ENCODE data around the gene MBD3.
"Not testable (repeated sequence)": the region's sequence is repeated elsewhere in the genome, so short reads cannot be mapped to it uniquely, and the experiment has no call there.

The MBD3 gene, protein sequence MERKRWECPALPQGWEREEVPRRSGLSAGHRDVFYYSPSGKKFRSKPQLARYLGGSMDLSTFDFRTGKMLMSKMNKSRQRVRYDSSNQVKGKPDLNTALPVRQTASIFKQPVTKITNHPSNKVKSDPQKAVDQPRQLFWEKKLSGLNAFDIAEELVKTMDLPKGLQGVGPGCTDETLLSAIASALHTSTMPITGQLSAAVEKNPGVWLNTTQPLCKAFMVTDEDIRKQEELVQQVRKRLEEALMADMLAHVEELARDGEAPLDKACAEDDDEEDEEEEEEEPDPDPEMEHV

DNA sequence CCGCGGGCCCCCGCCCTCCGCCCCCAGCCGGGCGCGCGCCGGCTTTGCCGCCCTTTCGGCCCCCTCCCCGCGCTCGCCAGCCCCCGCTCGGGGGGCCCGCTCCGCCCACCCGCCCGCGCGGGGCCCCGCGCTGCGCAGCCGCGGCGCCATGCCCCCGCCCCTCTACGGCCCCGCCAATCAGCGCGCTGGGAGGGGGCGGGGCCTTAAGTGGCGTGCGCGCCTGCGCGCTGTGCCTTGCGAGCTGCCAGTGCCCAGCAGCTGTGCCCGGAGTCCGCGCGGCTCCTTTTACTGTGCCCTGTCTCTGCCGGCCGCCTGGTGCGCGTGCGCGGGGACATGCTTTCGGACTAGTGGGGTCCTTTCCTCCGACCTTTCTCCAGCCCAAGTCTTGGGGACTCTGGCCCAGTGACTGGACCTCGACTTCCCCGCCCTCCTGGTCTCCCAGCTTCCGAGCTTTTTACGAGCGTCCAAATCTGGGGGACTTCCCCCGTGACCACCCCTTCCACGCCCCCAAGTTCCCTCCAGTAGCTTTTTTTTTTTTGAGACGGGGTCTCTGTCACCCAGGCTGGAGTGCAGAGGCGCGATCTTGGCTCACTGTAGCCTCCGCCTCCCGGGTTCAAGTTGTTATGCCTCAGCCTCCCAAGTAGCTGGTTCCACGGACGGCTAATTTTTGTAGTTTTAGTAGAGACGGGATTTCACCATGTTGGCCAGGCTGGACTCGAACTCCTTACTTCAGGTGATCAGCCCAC is at the start of gene MBD3:
TSS of gene MBD3 (minus strand) at position 111 of the 746 bp plus-strand sequence. CDS start 234 bp downstream, outside the sequence.
- DNase-seq (ENCODE audit: low read depth in 4 of 4, low spot score in 1 of 4), result peak; percentile 62 to 81 (median 74)

DNA sequence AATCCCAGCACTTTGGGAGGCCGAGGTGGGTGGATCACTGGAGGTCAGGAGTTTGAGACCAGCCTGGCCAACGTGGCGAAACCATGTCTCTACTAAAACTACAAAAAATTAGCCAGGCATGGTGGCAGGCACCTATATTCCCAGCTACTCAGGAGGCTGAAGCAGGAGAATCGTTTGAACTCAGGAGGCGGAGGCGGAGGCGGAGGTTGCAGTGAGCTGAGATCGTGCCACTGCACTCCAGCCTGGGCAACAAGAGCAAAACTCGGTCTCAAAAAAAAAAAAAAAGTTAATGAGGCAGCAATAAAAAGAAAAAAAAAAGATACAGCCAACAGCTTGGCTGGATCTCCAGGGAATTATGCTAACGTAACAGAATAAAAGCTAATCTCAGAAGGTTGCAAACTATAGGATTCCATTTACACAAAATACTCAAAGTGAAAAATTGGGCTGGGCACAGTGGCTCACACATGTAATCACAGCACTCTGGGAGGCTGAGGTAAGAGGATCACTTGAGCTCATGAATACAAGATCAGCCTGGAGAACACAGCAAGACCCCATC is 48.3 kb upstream of the MBD3 start:
- DNase-seq (ENCODE audit: low read depth in 4 of 4, low spot score in 1 of 4), result not testable (repeated sequence)

DNA sequence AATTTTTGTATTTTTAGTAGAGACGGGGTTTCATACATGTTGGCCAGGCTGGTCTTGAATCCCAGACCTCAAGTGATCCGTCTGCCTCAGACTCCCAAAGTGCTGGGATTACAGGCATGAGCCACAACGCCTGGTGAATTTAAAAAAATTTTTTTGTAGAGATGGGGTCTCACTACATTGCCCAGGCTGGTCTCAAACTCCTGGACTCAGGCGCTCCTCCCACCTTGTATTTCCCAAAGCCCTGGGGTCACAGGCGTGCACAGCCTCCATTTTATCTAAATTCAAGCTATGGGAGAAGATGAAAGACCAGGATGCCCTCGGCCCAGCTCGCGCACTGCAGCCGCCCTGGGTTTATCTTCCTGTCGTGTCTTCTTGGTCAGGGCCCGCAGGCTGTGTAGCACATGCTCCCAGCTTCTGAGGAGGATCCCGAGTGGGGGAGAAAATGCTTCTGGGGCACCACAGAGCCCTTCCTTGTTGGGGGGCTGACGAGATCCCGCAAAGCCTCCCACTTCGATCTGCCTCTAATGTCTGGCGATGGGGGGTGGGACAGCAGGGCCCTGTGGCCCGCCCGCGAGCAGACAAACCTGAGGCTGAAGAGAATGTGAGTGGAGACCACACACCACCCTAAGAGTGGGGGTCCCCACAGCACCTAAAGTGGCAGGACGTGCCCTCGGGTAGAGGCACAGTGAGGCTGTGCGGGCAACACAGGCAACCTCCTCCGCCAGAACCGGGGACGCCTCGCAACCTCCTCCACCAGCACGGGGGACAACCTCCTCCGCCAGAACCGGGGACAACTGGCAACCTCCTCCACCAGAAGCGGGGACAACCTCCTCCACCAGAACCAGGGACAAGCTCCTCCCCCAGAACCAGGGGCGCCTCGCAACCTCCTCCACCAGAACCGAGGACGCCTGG is 43.9 kb upstream of the MBD3 start:
- DNase-seq (ENCODE audit: low read depth in 4 of 4, low spot score in 1 of 4), result no peak

DNA sequence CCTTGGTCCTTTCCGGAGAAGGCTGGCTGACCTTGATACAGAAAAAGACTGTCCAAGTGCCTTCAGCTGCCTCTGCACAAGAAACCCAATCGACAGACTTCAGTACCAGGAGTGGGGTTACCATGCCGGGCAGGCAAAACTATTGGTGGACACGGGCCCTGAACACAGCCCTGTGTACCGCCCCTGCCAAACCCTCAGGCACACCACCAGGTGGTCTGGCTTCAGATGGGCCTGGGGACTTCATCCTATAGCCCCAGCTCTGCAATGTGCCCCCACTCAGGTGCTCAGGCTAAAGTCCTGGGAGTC is 42.2 kb upstream of the MBD3 start:
- no peak for DNase-seq (ENCODE audit: low read depth in 4 of 4, low spot score in 1 of 4)

DNA sequence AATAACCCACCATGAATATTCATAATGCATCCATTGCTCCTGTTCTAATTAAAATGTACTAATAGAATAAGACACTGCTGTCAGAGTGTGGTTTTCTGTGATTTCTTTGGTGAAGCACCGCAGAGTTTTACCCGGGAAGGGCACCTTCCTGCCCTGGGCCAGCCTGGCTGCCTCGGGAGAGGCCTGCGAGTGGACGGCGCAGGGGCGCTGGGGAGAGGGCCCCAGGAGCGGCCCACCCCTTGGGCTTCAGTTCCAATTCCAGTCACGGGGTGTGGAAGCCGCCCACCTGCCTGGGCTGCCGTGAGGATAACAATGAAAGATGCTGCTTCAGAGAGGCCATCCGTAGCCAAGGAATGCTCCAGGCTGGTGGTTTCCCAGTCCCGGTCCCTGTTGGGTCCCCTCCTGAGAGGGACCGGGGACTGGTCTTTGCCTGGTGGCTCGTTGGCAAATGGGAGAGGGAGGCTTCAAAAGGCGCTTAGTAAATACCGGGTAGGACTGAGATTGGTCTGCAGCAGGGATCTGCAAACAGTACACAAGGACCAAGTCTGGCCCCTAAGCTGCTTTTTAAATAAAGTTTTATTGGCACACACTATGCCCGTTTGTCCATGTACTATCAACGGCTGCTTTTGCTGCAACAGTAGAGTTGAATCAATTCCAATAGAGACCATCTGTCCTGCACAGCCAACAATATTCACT is 41.7 kb upstream of the MBD3 start:
- no peak for DNase-seq (ENCODE audit: low read depth in 4 of 4, low spot score in 1 of 4)

DNA sequence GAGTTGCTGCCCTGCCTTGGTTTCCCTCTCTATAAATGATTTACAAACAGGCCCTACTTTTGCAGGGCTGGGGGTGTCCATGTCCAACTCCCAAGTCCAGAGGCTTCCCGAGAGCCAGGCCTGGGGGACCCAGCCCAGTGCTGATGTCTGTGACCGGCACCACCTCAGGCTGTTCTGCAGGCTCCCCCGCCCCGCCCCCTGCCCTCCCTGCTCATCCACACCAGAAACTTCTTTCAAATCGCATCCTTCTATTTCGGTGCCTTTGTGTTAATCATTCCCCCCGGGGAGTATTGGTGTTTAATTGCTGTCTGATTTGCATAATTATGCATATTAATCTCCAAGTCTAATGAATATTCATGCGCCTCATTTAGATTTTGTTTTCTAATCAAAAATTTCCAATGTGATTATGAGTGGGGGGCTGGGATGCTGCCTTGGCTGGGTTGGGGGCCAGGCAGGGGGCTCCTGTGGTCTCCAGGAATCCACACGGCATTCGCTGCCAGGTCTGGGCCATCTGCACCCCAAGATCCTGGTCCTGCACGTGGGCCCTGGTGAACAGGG is 40.7 kb upstream of the MBD3 start:
- no peak for DNase-seq (ENCODE audit: low read depth in 4 of 4, low spot score in 1 of 4)

DNA sequence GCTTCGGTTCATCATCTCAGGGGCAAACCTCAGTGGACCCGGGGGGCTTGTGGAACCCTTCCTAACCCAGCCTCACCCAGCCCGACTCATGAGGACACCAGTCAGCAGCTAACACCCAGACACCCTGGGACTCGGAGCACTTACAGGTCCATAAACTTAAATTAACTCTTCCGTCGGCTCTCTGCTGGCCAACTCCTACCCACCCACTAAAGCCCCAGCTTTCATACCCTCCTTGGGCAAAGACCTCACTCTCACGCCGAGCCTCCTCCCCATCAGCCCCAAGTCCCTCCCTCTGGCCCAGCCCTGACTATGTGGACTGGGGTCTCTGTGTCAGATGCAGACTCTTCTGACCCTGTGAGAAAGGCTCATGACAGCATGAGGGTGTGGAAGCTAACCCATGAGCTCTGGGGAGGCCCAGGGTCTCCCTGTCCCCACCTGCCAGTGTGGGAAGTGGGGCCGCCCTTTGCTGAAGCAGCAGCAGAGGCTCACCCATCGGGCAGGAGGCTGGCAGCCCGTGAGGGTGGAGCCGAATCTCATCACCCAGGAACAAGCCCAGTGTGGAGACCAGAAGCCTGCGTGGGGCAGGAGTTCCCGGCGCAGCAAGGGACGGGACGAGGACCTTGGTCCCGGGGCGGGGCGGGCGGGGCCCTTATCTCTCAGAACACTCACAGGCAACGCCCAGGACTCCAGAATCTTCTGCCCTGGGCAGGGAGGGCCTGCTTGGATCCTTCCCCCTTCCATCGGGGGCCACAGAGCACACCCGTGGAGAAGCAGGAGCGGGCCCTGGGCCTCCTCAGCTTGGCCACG is 40.0 kb upstream of the MBD3 start:
- no peak for DNase-seq (ENCODE audit: low read depth in 4 of 4, low spot score in 1 of 4)

DNA sequence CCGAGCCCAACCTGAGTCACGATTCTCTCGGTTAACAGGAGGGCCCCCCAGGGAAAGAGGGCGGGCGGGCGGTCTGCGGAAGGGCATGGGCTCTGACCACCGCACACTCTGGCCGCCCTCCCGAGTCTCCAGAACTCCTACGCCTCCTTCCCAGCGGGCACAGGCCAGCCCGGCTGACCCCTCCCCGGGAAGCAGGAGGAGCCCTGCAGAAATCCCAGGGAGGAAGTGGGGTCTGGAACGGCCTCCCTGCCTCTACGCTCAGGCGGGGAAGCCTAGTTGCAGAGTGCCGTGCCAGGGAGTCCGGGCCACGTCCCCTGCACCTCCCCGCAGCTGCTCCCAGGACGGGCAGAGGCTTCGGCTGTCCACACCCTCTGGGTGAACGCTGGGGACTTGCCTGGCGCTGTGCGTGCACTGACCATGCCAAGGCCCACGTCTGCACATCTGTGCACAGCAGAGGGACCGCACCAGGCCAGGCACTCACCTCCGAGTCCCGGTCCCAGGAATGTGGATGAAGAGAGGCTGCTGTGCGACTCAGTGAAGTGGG is 39.0 kb upstream of the MBD3 start:
- no peak for DNase-seq (ENCODE audit: low read depth in 4 of 4, low spot score in 1 of 4)

DNA sequence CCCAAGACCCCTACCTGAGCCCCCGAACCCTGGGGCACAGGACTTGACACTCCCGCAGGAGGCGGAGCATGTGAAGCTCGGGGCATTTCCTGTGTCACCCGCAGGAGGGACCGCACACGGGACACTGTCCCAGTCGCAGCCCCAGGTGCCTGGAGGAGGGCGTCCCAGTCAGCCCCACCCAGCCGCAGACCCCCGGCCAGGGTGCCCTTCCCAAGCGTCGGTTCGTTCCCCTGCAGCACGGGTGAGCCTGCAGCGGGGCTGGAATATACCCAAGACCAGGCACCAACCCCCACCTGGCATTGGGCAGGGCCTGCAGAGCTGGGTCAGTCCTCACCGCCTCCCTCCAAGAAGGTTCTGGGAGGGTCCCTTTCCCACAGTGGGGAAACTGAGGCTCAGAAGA is 38.1 kb upstream of the MBD3 start:
- DNase-seq (ENCODE audit: low read depth in 4 of 4, low spot score in 1 of 4), result no peak

DNA sequence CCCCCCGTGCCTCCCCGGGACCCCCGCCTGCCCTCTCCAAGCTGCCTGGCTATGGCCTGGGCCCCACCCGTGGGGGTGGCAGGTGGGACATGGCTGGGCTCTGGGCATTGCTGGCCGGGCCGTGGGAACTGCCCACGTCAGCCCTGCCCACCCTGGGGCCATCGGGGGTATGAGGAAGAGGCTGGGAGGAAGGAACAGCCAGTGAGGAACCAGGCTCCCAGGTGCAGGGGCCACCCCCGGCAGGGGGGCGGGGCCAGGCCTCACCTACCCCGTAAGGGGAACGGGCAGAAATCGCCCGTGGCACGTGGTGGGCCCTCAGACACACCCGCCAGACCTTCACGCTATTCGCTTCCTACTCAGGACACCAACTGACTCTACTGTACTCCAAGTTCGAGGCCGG is 37.3 kb upstream of the MBD3 start:
- DNase-seq (ENCODE audit: low read depth in 4 of 4, low spot score in 1 of 4), result no peak

DNA sequence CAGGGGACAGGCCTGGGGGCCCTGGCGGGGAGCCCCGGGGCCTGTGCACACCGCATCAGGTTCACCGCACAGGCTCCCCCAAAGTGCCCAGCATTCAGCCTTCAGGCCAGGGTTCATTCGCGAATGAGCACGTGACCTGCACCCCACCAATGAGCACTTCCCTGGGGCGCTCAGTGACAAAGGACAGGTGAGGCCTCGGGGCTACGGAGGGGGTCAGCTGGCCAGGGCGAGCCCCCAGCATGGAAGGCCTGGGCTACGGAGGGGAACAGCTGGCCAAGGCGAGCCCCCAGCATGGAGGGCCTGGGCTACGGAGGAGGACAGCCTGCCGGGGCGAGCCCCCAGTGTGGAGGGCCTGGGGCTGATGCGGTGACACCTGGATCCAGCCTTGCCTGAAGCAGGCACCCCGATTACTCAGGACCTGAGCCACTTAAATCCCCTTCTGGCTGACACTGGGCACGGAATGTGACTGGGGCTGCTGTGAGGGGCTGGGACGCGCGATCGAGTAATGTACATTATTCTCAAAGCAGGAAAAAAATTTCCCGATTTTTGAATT is 36.7 kb upstream of the MBD3 start:
- DNase-seq (ENCODE audit: low read depth in 4 of 4, low spot score in 1 of 4), result no peak

DNA sequence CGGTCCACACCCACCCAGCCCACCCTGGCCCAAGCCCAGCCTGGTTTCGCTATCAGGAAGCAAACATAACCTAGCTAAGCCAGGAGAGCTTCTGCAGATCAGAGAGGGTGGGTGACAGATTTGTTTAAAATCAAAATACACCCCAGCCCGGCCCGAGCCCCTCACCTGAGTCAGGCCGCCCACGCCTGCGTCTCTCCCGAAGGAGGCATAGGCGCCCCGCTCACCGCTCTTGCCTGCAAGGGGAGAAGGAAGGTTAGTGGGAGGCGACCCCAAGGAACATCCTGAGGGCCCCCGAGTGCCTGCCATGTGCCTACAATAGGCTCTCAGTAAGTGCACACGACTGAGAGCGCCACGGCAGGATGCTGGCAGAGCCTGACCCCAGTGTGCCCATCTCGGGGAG is 34.5 kb upstream of the MBD3 start:
- DNase-seq (ENCODE audit: low read depth in 4 of 4, low spot score in 1 of 4), result no peak

DNA sequence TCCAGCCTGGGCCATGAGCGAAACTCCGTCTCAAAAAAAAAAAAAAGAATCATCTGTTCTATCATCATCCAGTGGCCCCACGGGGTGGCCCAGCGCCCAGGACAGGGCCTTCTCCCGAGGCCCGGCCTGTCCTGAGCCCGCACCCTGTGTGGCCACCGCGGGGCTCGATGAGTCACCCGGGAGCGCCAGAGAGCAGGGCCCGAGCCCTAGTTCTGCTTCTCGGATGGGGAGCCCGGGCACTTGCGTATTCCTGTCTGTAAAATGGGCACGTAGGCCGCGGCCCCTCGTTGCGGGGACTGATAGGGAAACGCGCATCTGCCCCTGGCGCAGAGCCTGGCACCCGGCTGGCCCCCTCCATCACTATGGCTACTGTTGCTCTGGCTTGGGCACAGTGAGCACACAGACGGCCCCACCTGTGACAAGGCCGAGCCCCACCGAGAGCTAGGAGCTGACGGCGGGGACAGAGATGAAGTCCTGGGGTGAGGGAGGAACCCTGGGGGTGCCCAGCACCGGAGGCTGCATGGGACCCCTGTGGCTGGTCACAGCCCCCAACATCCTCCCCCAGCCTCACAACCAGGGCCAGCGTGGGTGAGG is 33.8 kb upstream of the MBD3 start:
- no peak for DNase-seq (ENCODE audit: low read depth in 4 of 4, low spot score in 1 of 4)

DNA sequence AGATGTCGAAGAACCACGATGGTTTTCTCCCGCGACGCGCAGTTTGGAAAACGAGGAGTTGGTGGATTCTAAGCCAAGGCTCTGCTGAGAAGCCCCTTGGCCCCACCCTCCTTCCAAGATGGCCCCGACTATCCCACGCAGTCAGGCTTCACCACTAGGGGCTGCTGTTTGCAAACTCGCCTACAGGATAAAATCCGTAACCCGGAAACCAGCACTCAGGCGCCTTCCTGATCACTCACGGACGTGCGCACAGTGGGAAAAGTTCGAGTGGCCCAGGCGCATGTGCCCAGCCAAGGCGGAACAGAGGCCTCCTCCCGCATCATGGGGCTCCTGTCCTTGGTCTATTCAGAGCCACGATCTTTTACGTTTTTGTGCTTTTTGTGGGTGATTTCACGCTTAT is 31.8 kb upstream of the MBD3 start:
- DNase-seq (ENCODE audit: low read depth in 4 of 4, low spot score in 1 of 4), result peak in 2 of 4 experiments; percentile 30 to 36

DNA sequence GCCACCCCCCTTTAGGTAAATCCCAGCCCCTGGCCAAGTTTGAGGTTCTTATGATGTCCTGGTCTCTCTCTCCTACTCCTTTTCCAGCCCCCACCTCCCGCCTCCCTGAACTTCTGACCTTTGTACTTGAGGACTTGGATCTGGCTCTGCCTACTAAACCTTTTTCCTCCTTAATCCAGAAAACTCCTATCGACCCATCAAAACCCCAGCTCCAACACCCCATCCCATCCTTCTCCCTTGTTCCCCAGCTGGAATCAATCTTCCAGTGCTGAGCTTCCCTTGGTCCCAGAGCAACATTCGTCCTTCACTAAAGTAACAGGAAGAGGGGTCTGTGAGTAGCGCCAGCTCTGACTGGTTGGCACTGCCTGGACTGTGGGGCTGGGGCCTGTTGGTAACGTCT is 29.9 kb upstream of the MBD3 start:
- no peak for DNase-seq (ENCODE audit: low read depth in 4 of 4, low spot score in 1 of 4)

DNA sequence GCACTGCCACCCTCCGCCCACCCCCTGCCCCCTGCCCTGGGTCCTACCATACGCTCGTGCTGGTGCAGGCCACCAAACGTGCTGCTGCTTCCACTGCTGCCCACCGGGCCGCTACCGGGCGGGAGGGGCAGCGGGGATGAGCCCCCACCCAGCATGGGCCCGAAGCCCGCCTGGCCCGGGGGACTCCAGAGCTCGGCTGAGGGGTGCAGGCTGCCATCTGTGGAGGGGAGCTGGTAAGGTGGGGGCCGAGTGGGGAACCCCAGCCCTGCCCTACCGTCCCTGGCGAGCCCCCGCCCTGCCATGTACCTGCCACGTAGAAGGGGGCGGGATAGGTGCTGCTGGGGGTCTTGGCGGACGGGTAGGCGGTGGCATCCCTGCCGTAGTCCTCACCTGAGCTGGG is 29.3 kb upstream of the MBD3 start:
- DNase-seq (ENCODE audit: low read depth in 4 of 4, low spot score in 1 of 4), result no peak

DNA sequence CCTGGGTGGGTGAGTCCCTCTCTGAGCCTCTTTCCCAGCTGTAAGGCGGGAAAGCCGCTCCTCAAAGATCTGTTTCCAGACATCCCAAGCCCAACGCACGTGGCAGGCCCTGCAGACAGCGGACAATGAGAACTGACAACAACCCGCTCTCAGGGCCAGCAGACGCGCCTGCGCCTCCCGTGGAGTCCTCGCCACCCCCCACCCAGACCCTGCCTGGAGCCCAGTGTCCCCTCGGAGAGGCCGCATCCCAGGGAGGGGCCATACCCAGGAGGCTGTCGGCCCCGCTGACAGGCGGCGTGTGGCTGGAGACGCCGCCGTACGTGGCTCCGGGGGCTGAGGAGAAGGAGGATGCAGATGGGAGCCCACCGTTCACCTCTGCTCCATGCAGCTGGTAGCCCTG is 28.9 kb upstream of the MBD3 start:
- DNase-seq (ENCODE audit: low read depth in 4 of 4, low spot score in 1 of 4), result no peak

DNA sequence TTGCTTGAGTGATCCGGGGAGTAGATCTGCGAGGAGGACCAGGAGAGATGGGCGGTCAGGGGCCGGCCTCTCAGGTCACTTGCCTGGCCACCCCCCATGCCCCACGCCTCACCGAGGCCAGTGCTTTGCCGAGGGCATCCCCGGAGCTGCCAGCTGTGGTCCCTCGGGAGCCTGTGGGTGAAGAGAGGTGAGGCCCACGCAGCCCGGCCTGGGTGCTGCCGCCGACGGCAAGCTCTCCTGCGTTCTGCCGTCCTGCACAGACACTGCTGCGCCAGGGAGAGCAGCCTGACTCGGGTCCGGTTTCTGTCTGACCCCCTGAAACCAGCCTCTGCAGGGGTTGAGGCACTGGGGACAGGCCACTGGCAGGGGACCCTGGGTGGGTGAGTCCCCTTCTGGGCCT is 28.4 kb upstream of the MBD3 start:
- no peak for DNase-seq (ENCODE audit: low read depth in 4 of 4, low spot score in 1 of 4)

DNA sequence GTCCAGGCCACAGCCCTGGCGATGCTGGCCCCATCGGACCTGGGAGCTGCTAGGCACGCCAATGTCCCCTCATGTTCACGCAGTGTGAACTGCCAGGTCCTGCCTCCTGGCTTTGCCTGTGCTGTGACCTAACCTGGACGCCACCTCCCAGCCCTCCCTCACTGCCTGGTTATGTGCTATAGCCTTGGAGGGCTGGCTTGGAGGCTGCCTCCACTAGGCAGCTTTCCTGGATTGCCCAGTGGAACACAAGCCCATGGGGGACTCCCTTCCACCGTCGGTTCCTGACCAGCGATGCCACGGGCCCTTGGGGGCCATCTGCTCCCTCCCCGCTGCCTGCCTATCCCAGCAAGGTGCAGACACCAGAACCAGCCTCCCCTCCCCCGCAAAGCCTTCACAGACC is 27.8 kb upstream of the MBD3 start:
- no peak for DNase-seq (ENCODE audit: low read depth in 4 of 4, low spot score in 1 of 4)
